K562 (cell line): ENCODE results near the gene PDGFD. TPM values are rescaled to one million over a fixed set of nuclear protein-coding genes. Genes with fewer than 3 reads are reported as not detected.

ENCODE experiments used
- ATAC-seq: fragments of 200-7000 bp; cut with Tn5 transposase; 3 replicates; pipeline ENCODE4 v1.9.1; 2020; ENCODE audit warnings: moderate library complexity
- BruUV-seq: library from RNA; stranded (reverse); fragments of 400-500 nt; replicated peaks from 2 replicates; lab custom pipeline; 2021; lab: Mats Ljungman, UMichigan
- CTCF ChIA-PET: fragments of 300-600 bp; formaldehyde crosslinking; extraction: SDS; loops from one replicate; lab custom pipeline; 2021; ENCODE audit warnings: low intra/inter-chr PET ratio; lab: Yijun Ruan, JAX
- POLR2A ChIA-PET: fragments of 300-600, 350-650 bp; sonication (Branson Sonifier 250); formaldehyde crosslinking; extraction: SDS; loops from one replicate; lab custom pipeline; 2021; ENCODE audit warnings: antibody characterized with exemption, inconsistent platforms; lab: Yijun Ruan, JAX
- DNase-seq, 4 experiments: peaks; one replicate each; pipeline versions ENCODE4 v3.0.0 to v3.0.0-alpha.2; 2011 to 2018; ENCODE audit warnings: low spot score in 3 of 4, mixed read lengths in 3 of 4; ENCODE audit errors: extremely low read depth in 1 of 4
- FAIRE-seq: peaks from 2 replicates; lab custom pipeline; 2011; peaks lifted over from hg19 to GRCh38; lab: Jason Lieb, UNC
- H2AFZ ChIP-seq: 2 replicates; pipeline ENCODE4 v1.6.0; 2011; ENCODE audit warnings: low read depth, low read length, control low read depth, inconsistent platforms
- H3K27ac ChIP-seq: fragments of 200-600 bp; 3 replicates; pipeline ENCODE4 v1.8.0; 2011; ENCODE audit warnings: low read depth, mild to moderate bottlenecking, control low read depth, inconsistent platforms, low read length, moderate library complexity, mixed read lengths; ENCODE audit errors: extremely low read depth
- H3K27me3 ChIP-seq, 2 experiments: fragments of 300-600 bp in 1 of 2; 2 replicates in 1 of 2; 3 replicates in 1 of 2; pipeline versions ENCODE4 v1.6.0 to v1.8.0; 2011; ENCODE audit warnings: inconsistent platforms in 2 of 2, low read length in 2 of 2, mild to moderate bottlenecking in 1 of 2, mixed read lengths in 1 of 2, moderate library complexity in 1 of 2; ENCODE audit not compliant: control insufficient read depth in 2 of 2, insufficient read depth in 2 of 2
- H3K36me3 ChIP-seq: fragments of 300-600 bp; 3 replicates; pipeline ENCODE4 v1.8.0; 2011; ENCODE audit warnings: mild to moderate bottlenecking, low read length, inconsistent platforms; ENCODE audit not compliant: control insufficient read depth, insufficient read depth
- H3K4me1 ChIP-seq, 2 experiments: fragments of 200-600 bp in 1 of 2; replicated peaks in 1 of 2; 2 replicates in 1 of 2; 3 replicates in 1 of 2; pipeline versions ENCODE4 v1.5.1 to v1.8.0; 2011; ENCODE audit warnings: inconsistent platforms in 2 of 2, low read length in 2 of 2, mild to moderate bottlenecking in 1 of 2, mixed read lengths in 1 of 2, moderate library complexity in 1 of 2; ENCODE audit not compliant: control insufficient read depth in 2 of 2, insufficient read depth in 2 of 2
- H3K4me2 ChIP-seq: 2 replicates; pipeline ENCODE4 v1.6.1; 2011; ENCODE audit warnings: low read length, control low read depth, inconsistent platforms, mixed read lengths; ENCODE audit not compliant: insufficient read depth
- H3K4me3 ChIP-seq: fragments of 200-600 bp; sonication (generic), shearing (Covaris generic); 2 replicates; pipeline ENCODE4 v1.5.1; 2016; ENCODE audit warnings: control low read depth, inconsistent platforms
- H3K79me2 ChIP-seq: fragments of 200-600 bp; 3 replicates; pipeline ENCODE4 v1.8.0; 2011; ENCODE audit warnings: low read length, inconsistent platforms; ENCODE audit not compliant: control insufficient read depth, insufficient read depth
- H3K9ac ChIP-seq, 2 experiments: 2 replicates each; pipeline versions ENCODE4 v1.6.0 to v1.6.1; 2011; ENCODE audit warnings: low read depth in 2 of 2, low read length in 2 of 2, control low read depth in 1 of 2, inconsistent platforms in 1 of 2, mild to moderate bottlenecking in 1 of 2, mixed read lengths in 1 of 2; ENCODE audit not compliant: insufficient read depth in 1 of 2
- H3K9me1 ChIP-seq: one replicate; pipeline ENCODE4 v1.6.0; 2011; ENCODE audit warnings: inconsistent platforms, mild to moderate bottlenecking, low read length, moderate library complexity; ENCODE audit not compliant: control insufficient read depth, insufficient read depth
- H3K9me3 ChIP-seq: replicated peaks from 2 replicates; pipeline ENCODE4 v1.5.1; 2011; ENCODE audit warnings: low read depth, low read length, inconsistent platforms; ENCODE audit not compliant: control insufficient read depth, insufficient read depth
- H4K20me1 ChIP-seq: replicated peaks from 2 replicates; pipeline ENCODE4 v1.6.1; 2011; ENCODE audit warnings: low read length, inconsistent platforms, mixed read lengths; ENCODE audit not compliant: control insufficient read depth, insufficient read depth
- AFF4 ChIP-seq: sonication (generic); formaldehyde crosslinking; IDR thresholded peaks from 2 replicates; pipeline ENCODE4 v1.8.0; 2023; ENCODE audit warnings: mild to moderate bottlenecking, missing genetic modification reagents
- CXXC5 ChIP-seq: fragments of 250-450 bp; sonication (Bioruptor Pico); IDR thresholded peaks from 2 replicates; pipeline ENCODE4 v1.8.0; 2022; ENCODE audit warnings: inconsistent platforms, mild to moderate bottlenecking, moderate library complexity
- E2F8 ChIP-seq: fragments of 450-650 bp; IDR thresholded peaks from 2 replicates; pipeline ENCODE4 v1.7.1; 2018; ENCODE audit warnings: mild to moderate bottlenecking, low read depth; ENCODE audit not compliant: partially characterized antibody
- EGR1 ChIP-seq: fragments of 450-650 bp; conservative IDR thresholded peaks from 2 replicates; pipeline ENCODE4 v1.6.1; 2017; ENCODE audit warnings: mild to moderate bottlenecking
- ELF1 ChIP-seq: fragments of 200-800 bp; sonication (Bioruptor generic); IDR thresholded peaks from 2 replicates; pipeline ENCODE4 v1.6.1; 2016; ENCODE audit warnings: missing genetic modification characterization, missing compliant biosample characterization
- FOXA3 ChIP-seq, 2 experiments: fragments of 450-650 bp in 1 of 2; sonication (generic) in 1 of 2; formaldehyde crosslinking; IDR thresholded peaks in 1 of 2; conservative IDR thresholded peaks in 1 of 2; 2 replicates each; pipeline versions ENCODE4 v1.4.0 to v1.8.0; 2020 to 2022; ENCODE audit warnings: mild to moderate bottlenecking in 2 of 2, missing genetic modification reagents in 1 of 2
- PHF21A ChIP-seq: fragments of 450-650 bp; IDR thresholded peaks from 2 replicates; pipeline ENCODE4 v1.6.1; 2017; ENCODE audit warnings: low read depth, borderline replicate concordance
- RCOR1 ChIP-seq, 2 experiments: IDR thresholded peaks; 2 replicates each; pipeline ENCODE4 v1.6.1; 2012; ENCODE audit warnings: low read depth in 2 of 2, low read length in 2 of 2, borderline replicate concordance in 1 of 2, improper control_type of control experiment in 1 of 2
- TAF15 ChIP-seq: fragments of 200-400 bp; formaldehyde crosslinking; IDR thresholded peaks from 2 replicates; pipeline ENCODE4 v1.6.1; 2017; ENCODE audit warnings: mild to moderate bottlenecking, low read depth, low read length, moderate library complexity
- TSHZ1 ChIP-seq: fragments of 250-450 bp; sonication (Bioruptor Pico); IDR thresholded peaks from 2 replicates; pipeline ENCODE4 v1.4.0; 2020; ENCODE audit warnings: mild to moderate bottlenecking, moderate library complexity
- ZNF174 ChIP-seq: fragments of 250-450 bp; sonication (Bioruptor Pico); IDR thresholded peaks from 2 replicates; pipeline ENCODE4 v1.4.0; 2020; ENCODE audit warnings: mild to moderate bottlenecking
- ZNF644 ChIP-seq: fragments of 200-800 bp; sonication (Bioruptor generic); IDR thresholded peaks from 2 replicates; pipeline ENCODE4 v1.6.1; 2016; ENCODE audit warnings: low read depth, missing genetic modification characterization, missing compliant biosample characterization
- in situ Hi-C: fragments of 300-500 bp; cut with MboI; formaldehyde crosslinking; loops from 4 replicates; pipeline ENCODE4 v1.15.0; 2018; ENCODE audit warnings: inconsistent platforms, mixed read lengths
- intact Hi-C: fragments of 100-400 bp; cut with micrococcal nuclease; formaldehyde crosslinking; loops from 2 replicates; pipeline ENCODE4 v1.14.2; 2022
- polyA plus RNA-seq, 8 experiments: library from polyadenylated mRNA; depleted of rRNA in 4 of 8; stranded (reverse) in 5 of 8; unstranded in 3 of 8; fragments of >200 nt; fragmentation: Nextera tagmentation in 2 of 8; fragmentation: Illumina TruSeq in 1 of 8; extraction: Ambion mirVana in 2 of 8; extraction: Trizol in 1 of 8; gene quantifications; 2 replicates each; pipeline versions ENCODE4 v1.2.1 to v1.2.3, GENCODE V29; 2011 to 2014; ENCODE audit warnings: inconsistent platforms in 1 of 8, missing spikeins in 1 of 8
- total RNA-seq, 7 experiments: library from RNA; depleted of rRNA in 6 of 7; stranded (reverse); fragments of >200 nt in 6 of 7; fragmentation: Illumina TruSeq in 2 of 7; extraction: Trizol in 2 of 7; gene quantifications; 2 replicates each; pipeline versions ENCODE4 v1.2.1 to v1.2.3, GENCODE V29; 2011 to 2021; ENCODE audit warnings: low replicate concordance in 1 of 7

PDGFD gene
- total and polyA plus RNA-seq, 9 of the 15 experiments (the other 6 are each of a cell fraction or from before 2014, with no cell fraction given), result 0.11 TPM; not detected in 8

- DNase-seq, result no peak
- no peak for ATAC-seq
- H3K27me3 ChIP-seq, result no peaks in the 10 kb centered on the region
- H3K4me3 ChIP-seq, result no peak overlapping the region
- H2AFZ ChIP-seq, result no peak overlapping the region
- H4K20me1 ChIP-seq, result no peaks in the 10 kb centered on the region
- no peak overlapping the region for H3K9ac ChIP-seq
- no peaks in the 10 kb centered on the region for H3K9me1 ChIP-seq
- intact Hi-C loops (no loop called here), in situ Hi-C loops (no loop called here)
- no peaks in the 10 kb centered on the region; the same call in 1 of the 2 replicates for H3K9me3 ChIP-seq
- no peaks in the 10 kb centered on the region for H3K36me3 ChIP-seq
- CTCF ChIA-PET, result no interaction called here
- FAIRE-seq, result no peak
- H3K79me2 ChIP-seq, result no peaks in the 10 kb centered on the region
- no peaks in the 10 kb centered on the region for H3K4me1 ChIP-seq
- no TSS peak for BruUV-seq
- H3K27ac ChIP-seq, result no peak overlapping the region
- H3K4me2 ChIP-seq, result no peak overlapping the region
- POLR2A ChIA-PET, result no interaction called here
- TF ChIP-seq CXXC5 (no peak), TAF15 (no peak), EGR1 (no peak), TSHZ1 (CRISPR knock-in tag) (no peak), PHF21A (no peak), RCOR1 (IDR thresholded peaks at IDR 0.05; ENCODE audit: borderline replicate concordance in 1 of 2, low read depth in 2 of 2, low read length in 2 of 2) (no peak), ELF1 (tag) (no peak), FOXA3 (CRISPR knock-in tag; conservative IDR thresholded peaks at IDR 0.05 in 1 of 2, IDR thresholded peaks at IDR 0.05 in 1 of 2) (no peak), AFF4 (CRISPR knock-in tag) (no peak), ZNF644 (tag) (no peak), ZNF174 (no peak), E2F8 (no peak)
Observed at GRCh38 chr11:104033134-104033533, 130.8 kb downstream of the PDGFD start.
